GM12873 (cell line): ENCODE measurements around the gene POU2F3.
A peak's percentile ranks its signal among the peaks of the same experiment; 100 is the strongest.

ENCODE experiments used
- TF ChIP-seq, protein P1 (sequence below): IDR thresholded peaks from 2 replicates; pipeline ENCODE4 v1.5.1; 2012; ENCODE audit warnings: low read depth, mild to moderate bottlenecking, moderate library complexity, low read length, control low read depth; ENCODE audit not compliant: insufficient read depth; ENCODE audit errors: missing control alignments

The POU2F3 gene

DNA sequence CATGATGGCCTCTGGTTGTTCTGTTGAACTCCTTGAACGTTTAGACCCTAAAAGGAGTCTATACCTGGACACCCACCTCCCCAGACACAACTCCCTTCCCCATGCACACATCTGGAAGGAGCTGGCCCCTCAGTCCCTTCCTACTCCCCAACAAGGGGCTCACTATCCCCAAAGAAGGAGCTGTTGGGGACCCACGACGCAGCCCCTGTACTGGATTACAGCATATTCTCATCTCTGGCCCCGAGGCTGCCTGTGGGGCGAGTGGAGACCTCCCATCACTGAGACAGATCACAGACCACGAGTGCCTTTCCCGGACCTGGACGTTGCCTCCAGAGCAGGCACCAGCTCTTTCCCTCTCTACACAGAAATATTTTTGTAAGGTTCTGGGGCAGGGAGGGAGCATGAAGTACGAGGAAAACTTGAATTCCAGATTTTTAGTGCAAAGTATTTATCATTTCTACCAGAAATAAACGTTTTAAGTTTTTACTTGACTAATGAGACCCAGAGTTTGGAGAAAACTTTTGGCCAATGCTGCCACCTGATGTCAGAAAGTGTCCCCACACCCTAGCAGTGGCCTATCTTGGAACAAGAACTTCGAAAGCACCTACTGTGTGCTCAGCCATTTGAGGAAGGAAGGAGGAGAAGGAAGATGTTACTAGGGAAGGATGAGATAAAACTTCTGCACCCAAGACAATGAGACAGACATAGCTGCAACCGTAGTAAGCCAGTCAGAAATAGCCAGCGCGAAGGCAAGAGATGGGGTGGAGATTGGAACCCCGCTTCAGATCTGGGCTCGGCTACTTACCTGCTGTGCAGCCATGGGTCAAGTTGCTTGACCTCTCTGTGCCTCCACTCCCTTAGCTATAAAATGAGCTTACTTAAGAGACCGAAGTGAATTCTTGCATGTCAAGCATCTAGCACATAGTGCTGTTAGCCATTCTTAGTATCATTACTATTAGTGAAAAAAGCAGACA is 10.2 kb upstream of the POU2F3 start:
- TF ChIP-seq, protein P1, sequence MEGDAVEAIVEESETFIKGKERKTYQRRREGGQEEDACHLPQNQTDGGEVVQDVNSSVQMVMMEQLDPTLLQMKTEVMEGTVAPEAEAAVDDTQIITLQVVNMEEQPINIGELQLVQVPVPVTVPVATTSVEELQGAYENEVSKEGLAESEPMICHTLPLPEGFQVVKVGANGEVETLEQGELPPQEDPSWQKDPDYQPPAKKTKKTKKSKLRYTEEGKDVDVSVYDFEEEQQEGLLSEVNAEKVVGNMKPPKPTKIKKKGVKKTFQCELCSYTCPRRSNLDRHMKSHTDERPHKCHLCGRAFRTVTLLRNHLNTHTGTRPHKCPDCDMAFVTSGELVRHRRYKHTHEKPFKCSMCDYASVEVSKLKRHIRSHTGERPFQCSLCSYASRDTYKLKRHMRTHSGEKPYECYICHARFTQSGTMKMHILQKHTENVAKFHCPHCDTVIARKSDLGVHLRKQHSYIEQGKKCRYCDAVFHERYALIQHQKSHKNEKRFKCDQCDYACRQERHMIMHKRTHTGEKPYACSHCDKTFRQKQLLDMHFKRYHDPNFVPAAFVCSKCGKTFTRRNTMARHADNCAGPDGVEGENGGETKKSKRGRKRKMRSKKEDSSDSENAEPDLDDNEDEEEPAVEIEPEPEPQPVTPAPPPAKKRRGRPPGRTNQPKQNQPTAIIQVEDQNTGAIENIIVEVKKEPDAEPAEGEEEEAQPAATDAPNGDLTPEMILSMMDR = peak; percentile 62

DNA sequence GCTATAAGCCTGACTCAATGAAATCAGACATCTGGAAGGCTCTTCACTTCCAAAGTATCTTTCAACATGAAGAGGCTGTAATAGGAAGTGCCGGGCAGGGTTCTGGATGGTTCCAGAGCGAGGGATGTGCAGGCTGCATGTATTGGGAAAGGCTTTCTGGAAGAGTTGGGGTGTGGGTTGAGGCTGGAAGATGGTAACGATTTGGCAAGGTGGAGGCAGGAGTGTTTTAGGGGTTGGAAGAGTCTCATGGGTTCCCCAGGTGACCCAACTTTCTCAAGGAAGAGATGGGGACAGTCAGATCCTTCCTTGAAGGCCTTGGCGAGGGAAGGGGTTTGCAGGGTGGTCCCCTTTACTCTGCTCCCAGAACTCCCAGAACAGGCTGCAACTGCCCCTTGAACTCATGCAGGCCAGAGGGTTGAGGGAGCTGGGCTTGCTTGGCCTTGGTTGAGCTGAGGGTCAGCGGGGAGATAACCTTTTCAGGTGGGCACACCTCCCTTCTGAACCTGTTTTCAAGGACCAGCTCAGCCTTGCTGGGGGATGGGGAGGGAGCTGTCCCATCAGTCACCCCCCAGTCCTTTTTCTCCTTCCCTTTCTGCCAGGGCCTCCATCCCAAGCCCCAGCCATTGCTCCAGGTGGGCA is 9.4 kb upstream of the POU2F3 start:
- TF ChIP-seq, protein P1 = no peak

- TF ChIP-seq, protein P1 = no peak
These were observed 8.0 kb upstream of the POU2F3 start for GRCh38 chr11:120231963-120232362.

- TF ChIP-seq, protein P1 = no peak
These were observed 6.6 kb upstream of the POU2F3 start for GRCh38 chr11:120233207-120233803.

- TF ChIP-seq, protein P1 = peak; percentile 95
These were observed 4.8 kb upstream of the POU2F3 start for GRCh38 chr11:120235024-120235628.

GRCh38 chr11:120236169-120237107 is 3.5 kb upstream of the POU2F3 start:
- TF ChIP-seq, protein P1 = no peak
